SK-N-SH (cell line): ENCODE measurements around the gene SSPN. TPM values are rescaled to one million over a fixed set of nuclear protein-coding genes. Genes with fewer than 3 reads are reported as not detected.
A peak's percentile ranks its signal among the peaks of the same experiment; 100 is the strongest.

Experiments
- CTCF ChIA-PET: fragments of 300-600, 350-600 bp; formaldehyde crosslinking; extraction: SDS; loops from one replicate; lab custom pipeline; 2021; lab: Yijun Ruan, JAX
- POLR2A ChIA-PET: fragments of 350-600 bp; sonication (Branson Sonifier 250); formaldehyde crosslinking; extraction: SDS; loops from one replicate; lab custom pipeline; 2020; ENCODE audit warnings: antibody characterized with exemption, inconsistent platforms; lab: Yijun Ruan, JAX
- DNase-seq: peaks from one replicate; pipeline ENCODE4 v3.0.0; 2012
- H2AFZ ChIP-seq: fragments of 200-600 bp; sonication (generic); 2 replicates; pipeline ENCODE4 v1.8.1; 2016; ENCODE audit warnings: antibody characterized with exemption, mild to moderate bottlenecking, low read depth
- H3F3A ChIP-seq: fragments of 200-600 bp; sonication (generic); replicated peaks from 2 replicates; pipeline ENCODE3; 2016; ENCODE audit warnings: antibody characterized with exemption, mild to moderate bottlenecking; ENCODE audit not compliant: insufficient read depth
- H3K27ac ChIP-seq, 2 experiments: fragments of 200-500 bp in 1 of 2; fragments of 200-600 bp in 1 of 2; sonication (Bioruptor generic) in 1 of 2; sonication (generic), shearing (Covaris generic) in 1 of 2; 2 replicates each; pipeline versions ENCODE4 v1.5.1 to v1.6.1; 2014 to 2016; ENCODE audit warnings: low read depth in 2 of 2, inconsistent platforms in 1 of 2, low read length in 1 of 2, mild to moderate bottlenecking in 1 of 2, mixed read lengths in 1 of 2
- H3K27me3 ChIP-seq: fragments of 200-600 bp; sonication (generic), shearing (Covaris generic); 2 replicates; pipeline ENCODE4 v1.6.1; 2016; ENCODE audit warnings: mixed run types; ENCODE audit not compliant: insufficient read depth
- H3K36me3 ChIP-seq, 2 experiments: fragments of 200-500 bp in 1 of 2; fragments of 200-600 bp in 1 of 2; sonication (Bioruptor generic) in 1 of 2; sonication (generic) in 1 of 2; replicated peaks in 1 of 2; 2 replicates each; pipeline versions ENCODE3 to v1.5.1; 2014 to 2016; ENCODE audit warnings: low read length in 1 of 2, mild to moderate bottlenecking in 1 of 2; ENCODE audit not compliant: insufficient read depth in 2 of 2, control insufficient read depth in 1 of 2
- H3K4me1 ChIP-seq, 2 experiments: fragments of 200-500 bp in 1 of 2; fragments of 200-600 bp in 1 of 2; sonication (Bioruptor generic) in 1 of 2; sonication (generic), shearing (Covaris generic) in 1 of 2; 2 replicates each; pipeline versions ENCODE4 v1.5.1 to v1.6.1; 2014 to 2016; ENCODE audit warnings: low read depth in 1 of 2, low read length in 1 of 2, mixed run types in 1 of 2; ENCODE audit not compliant: insufficient read depth in 2 of 2, control insufficient read depth in 1 of 2
- H3K4me2 ChIP-seq: fragments of 200-600 bp; sonication (generic), shearing (Covaris generic); 2 replicates; pipeline ENCODE4 v1.6.1; 2017; ENCODE audit warnings: mixed run types
- H3K4me3 ChIP-seq, 2 experiments: fragments of 200-500 bp in 1 of 2; fragments of 200-600 bp in 1 of 2; sonication (Bioruptor generic) in 1 of 2; sonication (generic), shearing (Covaris generic) in 1 of 2; 2 replicates each; pipeline versions ENCODE4 v1.5.1 to v1.8.1; 2014 to 2016; ENCODE audit warnings: low read depth in 2 of 2, inconsistent platforms in 1 of 2, low read length in 1 of 2, mild to moderate bottlenecking in 1 of 2, mixed read lengths in 1 of 2, moderate library complexity in 1 of 2
- H3K79me2 ChIP-seq: fragments of 200-600 bp; sonication (generic); 2 replicates; pipeline ENCODE4 v1.8.1; 2017; ENCODE audit warnings: mild to moderate bottlenecking; ENCODE audit not compliant: insufficient read depth
- H3K9ac ChIP-seq: fragments of 200-600 bp; sonication (generic); 2 replicates; pipeline ENCODE4 v1.6.1; 2017; ENCODE audit warnings: mixed run types
- H3K9me2 ChIP-seq: fragments of 200-600 bp; sonication (generic); 2 replicates; pipeline ENCODE4 v1.6.1; 2017; ENCODE audit warnings: mixed run types
- H3K9me3 ChIP-seq: fragments of 200-600 bp; sonication (generic); 2 replicates; pipeline ENCODE4 v1.6.1; 2017; ENCODE audit warnings: mixed run types, mild to moderate bottlenecking, moderate library complexity
- H4K20me1 ChIP-seq: fragments of 200-600 bp; sonication (generic); 2 replicates; pipeline ENCODE4 v1.6.1; 2017; ENCODE audit warnings: mild to moderate bottlenecking, mixed run types; ENCODE audit not compliant: insufficient read depth
- CHD2 ChIP-seq: fragments of 150-350 bp; IDR thresholded peaks from 2 replicates; pipeline ENCODE4 v1.6.1; 2018; ENCODE audit warnings: low read length; ENCODE audit not compliant: partially characterized antibody
- EP300 ChIP-seq, 2 experiments: IDR thresholded peaks; 2 replicates each; pipeline versions ENCODE4 v1.4.0 to v1.6.1; 2012; ENCODE audit warnings: borderline replicate concordance in 1 of 2, low read depth in 1 of 2, low read length in 1 of 2
- FOSL2 ChIP-seq: IDR thresholded peaks from 2 replicates; pipeline ENCODE4 v1.4.0; 2012; ENCODE audit warnings: low read depth, mild to moderate bottlenecking, moderate library complexity, borderline replicate concordance
- FOXM1 ChIP-seq: IDR thresholded peaks from 2 replicates; pipeline ENCODE4 v1.4.0; 2012; ENCODE audit warnings: low read depth, mild to moderate bottlenecking
- GATA2 ChIP-seq: sonication (generic); formaldehyde crosslinking; IDR thresholded peaks from 2 replicates; pipeline ENCODE4 v1.5.0; 2020; ENCODE audit warnings: mild to moderate bottlenecking, missing genetic modification reagents
- JUND ChIP-seq: IDR thresholded peaks from 2 replicates; pipeline ENCODE4 v1.4.0; 2012
- MEF2A ChIP-seq: IDR thresholded peaks from 2 replicates; pipeline ENCODE4 v1.4.0; 2012; ENCODE audit warnings: low read depth, borderline replicate concordance
- NFIC ChIP-seq: IDR thresholded peaks from 2 replicates; pipeline ENCODE4 v1.4.0; 2012; ENCODE audit warnings: borderline replicate concordance
- NRF1 ChIP-seq: IDR thresholded peaks from 2 replicates; pipeline ENCODE4 v1.6.1; 2012; ENCODE audit warnings: low read depth, mild to moderate bottlenecking, low read length
- RAD21 ChIP-seq: IDR thresholded peaks from 2 replicates; pipeline ENCODE4 v1.6.1; 2012; ENCODE audit warnings: mild to moderate bottlenecking, low read length
- RFX5 ChIP-seq: IDR thresholded peaks from 2 replicates; pipeline ENCODE4 v1.6.1; 2012; ENCODE audit warnings: mild to moderate bottlenecking, improper control_type of control experiment, low read length
- RXRA ChIP-seq: IDR thresholded peaks from 2 replicates; pipeline ENCODE4 v1.4.0; 2012; ENCODE audit warnings: low read depth, mild to moderate bottlenecking, borderline replicate concordance
- SIN3A ChIP-seq: IDR thresholded peaks from 2 replicates; pipeline ENCODE4 v1.6.1; 2012; ENCODE audit warnings: low read depth, mild to moderate bottlenecking, low read length, moderate library complexity, borderline replicate concordance
- TAF1 ChIP-seq: IDR thresholded peaks from 2 replicates; pipeline ENCODE4 v1.6.1; 2012; ENCODE audit warnings: low read depth, mild to moderate bottlenecking, low read length, moderate library complexity, borderline replicate concordance
- TCF12 ChIP-seq: IDR thresholded peaks from 2 replicates; pipeline ENCODE4 v1.4.0; 2012
- TEAD4 ChIP-seq: IDR thresholded peaks from 2 replicates; pipeline ENCODE4 v1.4.0; 2012; ENCODE audit warnings: mild to moderate bottlenecking, borderline replicate concordance; ENCODE audit not compliant: insufficient read depth
- YY1 ChIP-seq: IDR thresholded peaks from 2 replicates; pipeline ENCODE4 v1.4.0; 2012; ENCODE audit warnings: low read depth, mild to moderate bottlenecking
- WGBS: methylation state at CpG from one replicate; pipeline ENCODE4 v1.1.6; 2017; ENCODE audit warnings: low lambda C conversion rate; 5-methylcytosine and 5-hydroxymethylcytosine counted together
- polyA plus RNA-seq, 3 experiments: library from polyadenylated mRNA; depleted of rRNA; stranded (reverse); fragments of >200 nt; gene quantifications; 2 replicates each; pipeline ENCODE4 v1.2.3, GENCODE V29; 2012
- TF ChIP-seq, protein P1 (sequence below): fragments of 200-600 bp; sonication (generic); IDR thresholded peaks from 2 replicates; pipeline ENCODE4 v1.6.1; 2017; ENCODE audit warnings: antibody characterized with exemption, mild to moderate bottlenecking, moderate library complexity
- TF ChIP-seq, protein P2 (sequence below): IDR thresholded peaks from 2 replicates; pipeline ENCODE4; 2012
- TF ChIP-seq, protein P3 (sequence below): IDR thresholded peaks from 2 replicates; pipeline ENCODE4 v1.4.0; 2012; ENCODE audit warnings: low read depth
- TF ChIP-seq, protein P4 (sequence below): IDR thresholded peaks from 2 replicates; pipeline ENCODE4 v1.6.1; 2012; ENCODE audit warnings: mild to moderate bottlenecking, low read depth, low read length, moderate library complexity

Gene SSPN
- polyA plus RNA-seq, 1 of the 3 experiments (the other 2 are of a cell fraction) = 5.9 TPM

DNA sequence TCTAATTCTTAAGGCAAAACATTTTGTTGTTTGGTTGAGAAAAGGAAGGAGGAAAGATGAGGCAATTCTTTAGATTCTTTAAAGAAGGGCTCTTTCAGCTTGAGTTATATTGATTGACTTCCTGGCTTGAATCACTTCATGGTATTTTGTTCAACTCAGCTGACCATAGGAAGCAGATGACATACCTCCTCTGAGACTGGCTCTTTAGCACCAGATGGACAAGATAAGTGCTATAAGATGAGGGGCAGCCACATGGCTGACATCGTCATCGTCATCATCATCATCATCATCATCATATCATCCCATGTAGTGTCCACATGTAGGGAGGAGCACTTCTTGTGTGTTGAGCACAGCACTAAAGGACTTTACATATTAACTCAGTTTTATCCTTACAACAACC lies 81.3 kb downstream of the SSPN start:
- ChIA-PET POLR2A (no interaction called here), CTCF (no interaction called here)
- Histone ChIP-seq H4K20me1 (no peaks in the 10 kb centered on the region), H3K4me1 (peaks cover 10 to 39% of the 10 kb centered on the region in 2 experiments; a peak in 3 of 4 replicates)
- DNase-seq = no peak
- WGBS = 81% methylated on average over 2 of the region's 2 CpGs
- TF ChIP-seq TEAD4 (no peak), RFX5 (no peak), TAF1 (no peak), SIN3A (no peak), EP300 (IDR thresholded peaks at IDR 0.05; ENCODE audit: borderline replicate concordance in 1 of 2, low read depth in 1 of 2, low read length in 1 of 2) (peak in 1 of 2 experiments; percentile 31; a peak in 1 of 4 replicates), TCF12 (peak; percentile 74), JUND (peak; percentile 32; the same call in 1 of the 2 replicates), YY1 (no peak), NFIC (peak; percentile 38; the same call in 1 of the 2 replicates), RXRA (no peak), FOXM1 (no peak)
- TF ChIP-seq, protein P1, sequence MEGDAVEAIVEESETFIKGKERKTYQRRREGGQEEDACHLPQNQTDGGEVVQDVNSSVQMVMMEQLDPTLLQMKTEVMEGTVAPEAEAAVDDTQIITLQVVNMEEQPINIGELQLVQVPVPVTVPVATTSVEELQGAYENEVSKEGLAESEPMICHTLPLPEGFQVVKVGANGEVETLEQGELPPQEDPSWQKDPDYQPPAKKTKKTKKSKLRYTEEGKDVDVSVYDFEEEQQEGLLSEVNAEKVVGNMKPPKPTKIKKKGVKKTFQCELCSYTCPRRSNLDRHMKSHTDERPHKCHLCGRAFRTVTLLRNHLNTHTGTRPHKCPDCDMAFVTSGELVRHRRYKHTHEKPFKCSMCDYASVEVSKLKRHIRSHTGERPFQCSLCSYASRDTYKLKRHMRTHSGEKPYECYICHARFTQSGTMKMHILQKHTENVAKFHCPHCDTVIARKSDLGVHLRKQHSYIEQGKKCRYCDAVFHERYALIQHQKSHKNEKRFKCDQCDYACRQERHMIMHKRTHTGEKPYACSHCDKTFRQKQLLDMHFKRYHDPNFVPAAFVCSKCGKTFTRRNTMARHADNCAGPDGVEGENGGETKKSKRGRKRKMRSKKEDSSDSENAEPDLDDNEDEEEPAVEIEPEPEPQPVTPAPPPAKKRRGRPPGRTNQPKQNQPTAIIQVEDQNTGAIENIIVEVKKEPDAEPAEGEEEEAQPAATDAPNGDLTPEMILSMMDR = no peak
- TF ChIP-seq, protein P2, sequence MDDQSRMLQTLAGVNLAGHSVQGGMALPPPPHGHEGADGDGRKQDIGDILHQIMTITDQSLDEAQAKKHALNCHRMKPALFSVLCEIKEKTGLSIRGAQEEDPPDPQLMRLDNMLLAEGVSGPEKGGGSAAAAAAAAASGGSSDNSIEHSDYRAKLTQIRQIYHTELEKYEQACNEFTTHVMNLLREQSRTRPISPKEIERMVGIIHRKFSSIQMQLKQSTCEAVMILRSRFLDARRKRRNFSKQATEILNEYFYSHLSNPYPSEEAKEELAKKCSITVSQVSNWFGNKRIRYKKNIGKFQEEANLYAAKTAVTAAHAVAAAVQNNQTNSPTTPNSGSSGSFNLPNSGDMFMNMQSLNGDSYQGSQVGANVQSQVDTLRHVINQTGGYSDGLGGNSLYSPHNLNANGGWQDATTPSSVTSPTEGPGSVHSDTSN = peak; percentile 85
- TF ChIP-seq, all 33 proteins: peak for 5
- Histone ChIP-seq H3F3A (peaks cover 20% of the 10 kb centered on the region), H3K4me2 (no peak overlapping the region), H2AFZ (no peak overlapping the region), H3K4me3 (no peak overlapping the region), H3K27ac (peak overlapping the region in 1 of 2 experiments; percentile 98; a peak in 2 of 4 replicates), H3K9me2 (no peaks in the 10 kb centered on the region), H3K27me3 (no peaks in the 10 kb centered on the region), H3K9ac (no peak overlapping the region), H3K36me3 (no peaks in the 10 kb centered on the region), H3K9me3 (no peaks in the 10 kb centered on the region), H3K79me2 (no peaks in the 10 kb centered on the region)

DNA sequence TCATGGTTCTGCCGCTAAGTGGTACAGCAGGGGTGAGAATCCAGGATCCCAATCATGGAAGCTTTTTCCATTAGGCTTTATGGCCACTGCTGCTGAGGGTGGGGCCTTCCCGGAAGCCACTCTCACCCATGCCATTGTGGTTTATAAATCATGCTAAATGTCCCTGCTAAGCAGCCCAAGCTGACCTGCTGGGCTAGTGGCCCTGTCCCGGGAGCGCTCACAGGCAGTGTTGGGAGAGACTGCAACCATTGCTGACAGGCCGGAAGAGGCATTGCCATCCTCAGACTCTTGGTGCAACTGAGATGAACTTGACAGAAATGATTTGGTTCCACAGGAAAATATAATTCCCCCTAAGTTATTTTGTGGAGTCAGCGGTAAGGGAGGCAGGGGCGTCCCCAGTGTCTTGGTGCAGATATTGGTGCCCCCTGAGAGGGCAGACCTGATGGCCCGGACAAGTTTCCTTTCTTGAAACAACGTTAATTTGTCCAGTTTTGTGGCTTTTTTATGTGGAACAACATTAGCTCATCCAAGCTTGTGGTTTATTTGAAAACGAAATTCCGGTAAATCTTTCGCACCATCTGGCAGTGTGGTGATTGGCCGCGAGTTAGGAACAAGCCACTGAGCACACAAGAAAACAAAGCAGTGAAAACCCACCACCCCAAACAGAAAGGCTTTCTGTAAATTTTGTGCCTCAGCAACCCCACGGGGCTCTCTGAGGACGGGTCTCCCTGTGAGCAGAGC lies 82.3 kb downstream of the SSPN start:
- DNase-seq = no peak
- WGBS = 85% methylated on average over 16 of the region's 16 CpGs
- H2AFZ ChIP-seq = no peak overlapping the region
- ChIA-PET POLR2A (no interaction called here), CTCF (interaction anchor here (1.4 kb wide), 1 partner anchor 9 kb away, joined by 3 read pairs; no protein-coding TSS in a partner anchor)
- no peak overlapping the region for H3K27ac ChIP-seq
- H3K79me2 ChIP-seq = no peaks in the 10 kb centered on the region
- no peaks in the 10 kb centered on the region for H3K9me2 ChIP-seq
- H3F3A ChIP-seq = peaks cover 20% of the 10 kb centered on the region
- H4K20me1 ChIP-seq = no peaks in the 10 kb centered on the region
- no peak overlapping the region for H3K4me2 ChIP-seq
- peaks cover 10 to 30% of the 10 kb centered on the region in 2 experiments; a peak in 3 of 4 replicates for H3K4me1 ChIP-seq
- H3K4me3 ChIP-seq = no peak overlapping the region
- H3K9ac ChIP-seq = no peak overlapping the region
- no peaks in the 10 kb centered on the region for H3K9me3 ChIP-seq
- no peaks in the 10 kb centered on the region for H3K27me3 ChIP-seq
- H3K36me3 ChIP-seq = no peaks in the 10 kb centered on the region
- no peak for TF ChIP-seq FOSL2
- no peak for TF ChIP-seq MEF2A
- TF ChIP-seq, protein P3, sequence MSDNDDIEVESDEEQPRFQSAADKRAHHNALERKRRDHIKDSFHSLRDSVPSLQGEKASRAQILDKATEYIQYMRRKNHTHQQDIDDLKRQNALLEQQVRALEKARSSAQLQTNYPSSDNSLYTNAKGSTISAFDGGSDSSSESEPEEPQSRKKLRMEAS = no peak
- TF ChIP-seq FOXM1 = no peak
- TF ChIP-seq YY1 = no peak
- no peak for TF ChIP-seq NRF1
- no peak for TF ChIP-seq RAD21
- no peak for TF ChIP-seq CHD2
- TF ChIP-seq, protein P4, sequence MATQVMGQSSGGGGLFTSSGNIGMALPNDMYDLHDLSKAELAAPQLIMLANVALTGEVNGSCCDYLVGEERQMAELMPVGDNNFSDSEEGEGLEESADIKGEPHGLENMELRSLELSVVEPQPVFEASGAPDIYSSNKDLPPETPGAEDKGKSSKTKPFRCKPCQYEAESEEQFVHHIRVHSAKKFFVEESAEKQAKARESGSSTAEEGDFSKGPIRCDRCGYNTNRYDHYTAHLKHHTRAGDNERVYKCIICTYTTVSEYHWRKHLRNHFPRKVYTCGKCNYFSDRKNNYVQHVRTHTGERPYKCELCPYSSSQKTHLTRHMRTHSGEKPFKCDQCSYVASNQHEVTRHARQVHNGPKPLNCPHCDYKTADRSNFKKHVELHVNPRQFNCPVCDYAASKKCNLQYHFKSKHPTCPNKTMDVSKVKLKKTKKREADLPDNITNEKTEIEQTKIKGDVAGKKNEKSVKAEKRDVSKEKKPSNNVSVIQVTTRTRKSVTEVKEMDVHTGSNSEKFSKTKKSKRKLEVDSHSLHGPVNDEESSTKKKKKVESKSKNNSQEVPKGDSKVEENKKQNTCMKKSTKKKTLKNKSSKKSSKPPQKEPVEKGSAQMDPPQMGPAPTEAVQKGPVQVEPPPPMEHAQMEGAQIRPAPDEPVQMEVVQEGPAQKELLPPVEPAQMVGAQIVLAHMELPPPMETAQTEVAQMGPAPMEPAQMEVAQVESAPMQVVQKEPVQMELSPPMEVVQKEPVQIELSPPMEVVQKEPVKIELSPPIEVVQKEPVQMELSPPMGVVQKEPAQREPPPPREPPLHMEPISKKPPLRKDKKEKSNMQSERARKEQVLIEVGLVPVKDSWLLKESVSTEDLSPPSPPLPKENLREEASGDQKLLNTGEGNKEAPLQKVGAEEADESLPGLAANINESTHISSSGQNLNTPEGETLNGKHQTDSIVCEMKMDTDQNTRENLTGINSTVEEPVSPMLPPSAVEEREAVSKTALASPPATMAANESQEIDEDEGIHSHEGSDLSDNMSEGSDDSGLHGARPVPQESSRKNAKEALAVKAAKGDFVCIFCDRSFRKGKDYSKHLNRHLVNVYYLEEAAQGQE = no peak
- TF ChIP-seq GATA2 (CRISPR knock-in tag) = no peak
